Caki2 (cell line): Measurements from ENCODE around the gene KRTAP5-5. TPM values are rescaled to one million over a fixed set of nuclear protein-coding genes. Genes with fewer than 3 reads are reported as not detected.
"Not testable (repeated sequence)": the region's sequence is repeated elsewhere in the genome, so short reads cannot be mapped to it uniquely, and the experiment has no call there.

ENCODE experiments used
- DNase-seq: peaks from one replicate; pipeline ENCODE4 v3.0.0-alpha.2; 2015; ENCODE audit warnings: low read depth
- in situ Hi-C: cut with HindIII; loops from 2 replicates; pipeline ENCODE4 v1.10.0; 2016; ENCODE audit warnings: low sequenced_read_pairs, low pct_unique_long_range_greater_than_20kb, mixed read lengths
- total RNA-seq: library from RNA; depleted of rRNA; stranded (reverse); fragments of >200 nt; shearing (Covaris generic); gene quantifications from 2 replicates; pipeline ENCODE4 v1.2.3, GENCODE V29; 2014; ENCODE audit warnings: low replicate concordance

The KRTAP5-5 gene
- total RNA-seq, 1 experiment from 2014 or later, result not detected

GRCh38 chr11:1604181-1604580 is 25.4 kb upstream of the KRTAP5-5 start:
- in situ Hi-C loops, result no loop called here
- no peak for DNase-seq

GRCh38 chr11:1604711-1605110 is 24.9 kb upstream of the KRTAP5-5 start:
- no peak for DNase-seq
- in situ Hi-C loops, result no loop called here

GRCh38 chr11:1605923-1606322 is 23.7 kb upstream of the KRTAP5-5 start:
- in situ Hi-C loops, DNase-seq: not testable (repeated sequence)

- in situ Hi-C loops, DNase-seq: not testable (repeated sequence)
Observed at GRCh38 chr11:1607156-1607845, 22.3 kb upstream of the KRTAP5-5 start.

- in situ Hi-C loops, DNase-seq: not testable (repeated sequence)
Observed at GRCh38 chr11:1607901-1608300, 21.7 kb upstream of the KRTAP5-5 start.

GRCh38 chr11:1608363-1608762 is 21.2 kb upstream of the KRTAP5-5 start, which contains the start of gene KRTAP5-3:
Gene KRTAP5-3 (minus strand): TSS chr11:1608463. CDS start chr11:1608385, 78 bp downstream.
- in situ Hi-C loops, result no loop called here
- DNase-seq, result no peak

- DNase-seq, result no peak
- in situ Hi-C loops, result no loop called here
Observed at GRCh38 chr11:1618231-1618630, 11.3 kb upstream of the KRTAP5-5 start.

GRCh38 chr11:1619449-1619848 is 10.1 kb upstream of the KRTAP5-5 start:
- in situ Hi-C loops, result no loop called here
- no peak for DNase-seq

- no peak for DNase-seq
- in situ Hi-C loops, result no loop called here
Observed at GRCh38 chr11:1622086-1622485, 7.5 kb upstream of the KRTAP5-5 start, which contains the start of gene KRTAP5-4. Gene KRTAP5-4 (minus strand): TSS chr11:1622138. CDS start chr11:1622093, 45 bp downstream.

- DNase-seq, result no peak
- in situ Hi-C loops, result no loop called here
Observed at GRCh38 chr11:1623716-1624115, 5.9 kb upstream of the KRTAP5-5 start.

GRCh38 chr11:1624621-1625020 is 5.0 kb upstream of the KRTAP5-5 start:
- in situ Hi-C loops, result no loop called here
- DNase-seq, result no peak

- DNase-seq, result no peak
- in situ Hi-C loops, result no loop called here
Observed at GRCh38 chr11:1625541-1625940, 4.0 kb upstream of the KRTAP5-5 start.

- DNase-seq, result no peak
- in situ Hi-C loops, result no loop called here
Observed at GRCh38 chr11:1628506-1629325, 859 bp upstream of the KRTAP5-5 start.

- in situ Hi-C loops, result loop anchor here (10.0 kb wide), 1 partner anchor 95 kb away; no protein-coding TSS in a partner anchor
Observed at GRCh38 chr11:1630271-1630670, 696 bp downstream of the KRTAP5-5 start.

GRCh38 chr11:1631066-1631568 is 1.5 kb downstream of the KRTAP5-5 start:
- in situ Hi-C loops, result loop anchor here (10.0 kb wide), 1 partner anchor 96 kb away; no protein-coding TSS in a partner anchor

More at GRCh38 chr11:1630271-1630670, 696 bp downstream of the KRTAP5-5 start:
- no peak for DNase-seq

GRCh38 chr11:1632053-1632714 is 2.6 kb downstream of the KRTAP5-5 start:
- in situ Hi-C loops, result loop anchor here (10.0 kb wide), 1 partner anchor 97 kb away; no protein-coding TSS in a partner anchor
- no peak for DNase-seq

More at GRCh38 chr11:1631066-1631568, 1.5 kb downstream of the KRTAP5-5 start:
- no peak for DNase-seq

GRCh38 chr11:1633864-1634263 is 4.3 kb downstream of the KRTAP5-5 start:
- no peak for DNase-seq
- in situ Hi-C loops, result loop anchor here (10.0 kb wide), 1 partner anchor 99 kb away; no protein-coding TSS in a partner anchor

- in situ Hi-C loops, result loop anchor here (10.0 kb wide), 1 partner anchor 102 kb away; no protein-coding TSS in a partner anchor
- DNase-seq, result no peak
Observed at GRCh38 chr11:1636291-1636950, 6.8 kb downstream of the KRTAP5-5 start.
